ENCODE results near the gene LRRC40.

DNA sequence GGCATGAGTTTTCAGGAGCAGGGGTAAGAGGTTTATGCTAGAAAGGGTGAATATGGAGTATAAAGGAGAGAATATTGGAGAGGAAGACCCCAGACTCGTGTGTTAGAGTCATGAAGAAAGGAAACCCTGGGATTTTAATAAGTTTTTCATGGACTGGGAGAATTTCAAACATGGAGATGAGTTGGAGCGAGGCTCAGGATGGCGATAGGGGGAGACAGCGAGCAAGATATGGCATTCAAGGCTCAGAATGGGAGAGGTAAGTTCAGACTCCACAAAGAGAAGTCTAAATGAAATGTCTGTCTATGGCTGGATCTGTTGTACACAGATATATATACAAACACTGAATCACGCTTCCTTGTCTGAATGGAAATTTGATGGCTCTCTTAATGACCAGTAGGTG is 92.5 kb downstream of the LRRC40 start:
- TF ChIP-seq, protein P1, sequence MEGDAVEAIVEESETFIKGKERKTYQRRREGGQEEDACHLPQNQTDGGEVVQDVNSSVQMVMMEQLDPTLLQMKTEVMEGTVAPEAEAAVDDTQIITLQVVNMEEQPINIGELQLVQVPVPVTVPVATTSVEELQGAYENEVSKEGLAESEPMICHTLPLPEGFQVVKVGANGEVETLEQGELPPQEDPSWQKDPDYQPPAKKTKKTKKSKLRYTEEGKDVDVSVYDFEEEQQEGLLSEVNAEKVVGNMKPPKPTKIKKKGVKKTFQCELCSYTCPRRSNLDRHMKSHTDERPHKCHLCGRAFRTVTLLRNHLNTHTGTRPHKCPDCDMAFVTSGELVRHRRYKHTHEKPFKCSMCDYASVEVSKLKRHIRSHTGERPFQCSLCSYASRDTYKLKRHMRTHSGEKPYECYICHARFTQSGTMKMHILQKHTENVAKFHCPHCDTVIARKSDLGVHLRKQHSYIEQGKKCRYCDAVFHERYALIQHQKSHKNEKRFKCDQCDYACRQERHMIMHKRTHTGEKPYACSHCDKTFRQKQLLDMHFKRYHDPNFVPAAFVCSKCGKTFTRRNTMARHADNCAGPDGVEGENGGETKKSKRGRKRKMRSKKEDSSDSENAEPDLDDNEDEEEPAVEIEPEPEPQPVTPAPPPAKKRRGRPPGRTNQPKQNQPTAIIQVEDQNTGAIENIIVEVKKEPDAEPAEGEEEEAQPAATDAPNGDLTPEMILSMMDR (IDR thresholded peaks at IDR 0.05): no peak
- TF ChIP-seq POLR2A (IDR thresholded peaks at IDR 0.05): no peak
